ENCODE measurements around the gene CCDC9.
A peak's percentile ranks its signal among the peaks of the same experiment; 100 is the strongest.
"Not testable (repeated sequence)": the region's sequence is repeated elsewhere in the genome, so short reads cannot be mapped to it uniquely, and the experiment has no call there.

Gene CCDC9

DNA sequence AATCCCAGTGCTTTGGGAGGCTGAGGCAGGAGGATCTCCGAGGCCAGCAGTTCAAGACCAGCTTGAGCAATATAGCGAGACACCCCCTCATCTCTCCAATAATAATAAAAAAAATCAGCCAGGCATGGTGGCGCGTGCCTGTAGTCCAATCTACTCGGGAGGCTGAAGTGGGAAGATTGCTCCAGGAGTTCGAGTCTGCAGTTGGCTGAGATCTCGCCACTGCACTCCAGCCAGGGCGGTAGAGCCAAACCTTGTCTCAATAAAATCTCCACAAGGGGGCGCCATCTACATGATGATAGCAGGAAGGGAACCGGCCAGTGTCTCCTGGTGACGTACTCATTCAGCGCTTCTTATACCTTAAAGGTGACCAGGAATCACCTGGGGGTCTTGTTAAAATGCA lies 39.7 kb downstream of the CCDC9 start:
- Histone ChIP-seq H3F3A (ENCODE audit: insufficient read depth, low read length) (no peaks in the 10 kb centered on the region), H3K9me3 (ENCODE audit: low read length) (no peaks in the 10 kb centered on the region), H3K27ac (ENCODE audit: low read depth, low read length, poor library complexity, severe bottlenecking) (no peak overlapping the region), H3K36me3 (ENCODE audit: insufficient read depth, low read length) (no peaks in the 10 kb centered on the region), H3K4me3 (ENCODE audit: low read depth, low read length, poor library complexity, severe bottlenecking) (no peak overlapping the region), H3K4me1 (ENCODE audit: insufficient read depth, low read length, severe bottlenecking) (no peaks in the 10 kb centered on the region), H3K9ac (ENCODE audit: low read length) (no peak overlapping the region), H3K79me2 (ENCODE audit: insufficient read depth, low read length) (no peaks in the 10 kb centered on the region), H2AFZ (ENCODE audit: low read length) (no peak overlapping the region), H4K20me1 (ENCODE audit: insufficient read depth, low read length) (no peaks in the 10 kb centered on the region), H3K4me2 (ENCODE audit: low read length) (no peak overlapping the region), H3K27me3 (ENCODE audit: insufficient read depth, low read length) (no peaks in the 10 kb centered on the region), H3K9me2 (ENCODE audit: low read depth, low read length) (no peaks in the 10 kb centered on the region)
- TF ChIP-seq, protein P1, sequence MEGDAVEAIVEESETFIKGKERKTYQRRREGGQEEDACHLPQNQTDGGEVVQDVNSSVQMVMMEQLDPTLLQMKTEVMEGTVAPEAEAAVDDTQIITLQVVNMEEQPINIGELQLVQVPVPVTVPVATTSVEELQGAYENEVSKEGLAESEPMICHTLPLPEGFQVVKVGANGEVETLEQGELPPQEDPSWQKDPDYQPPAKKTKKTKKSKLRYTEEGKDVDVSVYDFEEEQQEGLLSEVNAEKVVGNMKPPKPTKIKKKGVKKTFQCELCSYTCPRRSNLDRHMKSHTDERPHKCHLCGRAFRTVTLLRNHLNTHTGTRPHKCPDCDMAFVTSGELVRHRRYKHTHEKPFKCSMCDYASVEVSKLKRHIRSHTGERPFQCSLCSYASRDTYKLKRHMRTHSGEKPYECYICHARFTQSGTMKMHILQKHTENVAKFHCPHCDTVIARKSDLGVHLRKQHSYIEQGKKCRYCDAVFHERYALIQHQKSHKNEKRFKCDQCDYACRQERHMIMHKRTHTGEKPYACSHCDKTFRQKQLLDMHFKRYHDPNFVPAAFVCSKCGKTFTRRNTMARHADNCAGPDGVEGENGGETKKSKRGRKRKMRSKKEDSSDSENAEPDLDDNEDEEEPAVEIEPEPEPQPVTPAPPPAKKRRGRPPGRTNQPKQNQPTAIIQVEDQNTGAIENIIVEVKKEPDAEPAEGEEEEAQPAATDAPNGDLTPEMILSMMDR (IDR thresholded peaks at IDR 0.05; ENCODE audit: low read length): peak; percentile 75
- TF ChIP-seq EZH2 (IDR thresholded peaks at IDR 0.05; ENCODE audit: borderline replicate concordance, low read length): no peak

DNA sequence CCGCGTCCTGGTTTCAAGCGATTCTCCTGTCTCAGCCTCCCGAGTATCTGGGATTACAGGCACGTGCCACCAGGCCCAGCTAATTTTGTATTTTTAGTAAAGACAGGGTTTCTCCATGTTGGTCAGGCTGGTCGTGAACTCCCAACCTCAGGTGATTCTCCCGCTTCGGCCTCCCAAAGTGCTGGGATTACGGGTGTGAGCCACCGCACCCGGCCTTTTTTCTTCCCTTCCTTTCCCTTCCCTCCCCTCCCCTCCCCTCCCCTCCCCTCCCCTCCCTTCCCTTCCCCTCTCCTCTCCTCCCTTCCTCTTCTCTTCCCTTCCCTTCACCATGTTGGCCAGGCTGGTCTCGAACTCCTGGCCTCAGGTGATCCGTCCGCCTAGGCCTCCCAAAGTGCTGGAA lies 44.5 kb downstream of the CCDC9 start:
- not testable (repeated sequence) for H3K9me3 ChIP-seq (ENCODE audit: low read length); H3K27ac ChIP-seq (ENCODE audit: low read depth, low read length, poor library complexity, severe bottlenecking); H2AFZ ChIP-seq (ENCODE audit: low read length); H3K79me2 ChIP-seq (ENCODE audit: insufficient read depth, low read length); H3K36me3 ChIP-seq (ENCODE audit: insufficient read depth, low read length); H3K9ac ChIP-seq (ENCODE audit: low read length); H3K4me3 ChIP-seq (ENCODE audit: low read depth, low read length, poor library complexity, severe bottlenecking); H3K4me2 ChIP-seq (ENCODE audit: low read length); H3K9me2 ChIP-seq (ENCODE audit: low read depth, low read length); H3F3A ChIP-seq (ENCODE audit: insufficient read depth, low read length); H3K4me1 ChIP-seq (ENCODE audit: insufficient read depth, low read length, severe bottlenecking); H3K27me3 ChIP-seq (ENCODE audit: insufficient read depth, low read length); H4K20me1 ChIP-seq (ENCODE audit: insufficient read depth, low read length)

DNA sequence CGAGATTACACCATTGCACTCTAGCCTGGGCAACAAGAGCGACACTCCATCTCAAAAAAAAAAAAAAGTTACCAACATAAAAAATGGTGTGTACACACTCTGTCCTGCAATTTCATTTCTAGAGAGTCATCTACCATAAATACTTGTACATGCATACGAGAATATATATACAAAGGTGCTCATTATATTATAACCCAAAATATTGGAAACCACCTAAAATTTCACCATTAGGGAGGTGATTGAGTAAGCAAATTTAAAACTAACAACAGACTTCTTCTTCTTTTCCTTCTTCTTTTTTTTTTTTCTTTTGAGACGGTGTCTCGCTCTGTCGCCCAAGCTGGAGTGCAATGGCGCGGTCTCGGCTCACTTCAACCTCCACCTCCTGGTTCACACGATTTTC lies 45.9 kb downstream of the CCDC9 start:
- Histone ChIP-seq H3K9me3 (ENCODE audit: low read length) (no peaks in the 10 kb centered on the region), H3K4me3 (ENCODE audit: low read depth, low read length, poor library complexity, severe bottlenecking) (no peak overlapping the region), H3K79me2 (ENCODE audit: insufficient read depth, low read length) (no peaks in the 10 kb centered on the region), H3K27me3 (ENCODE audit: insufficient read depth, low read length) (no peaks in the 10 kb centered on the region), H3K36me3 (ENCODE audit: insufficient read depth, low read length) (no peaks in the 10 kb centered on the region), H4K20me1 (ENCODE audit: insufficient read depth, low read length) (no peaks in the 10 kb centered on the region), H3K4me2 (ENCODE audit: low read length) (no peak overlapping the region), H3K4me1 (ENCODE audit: insufficient read depth, low read length, severe bottlenecking) (no peaks in the 10 kb centered on the region), H3K27ac (ENCODE audit: low read depth, low read length, poor library complexity, severe bottlenecking) (no peak overlapping the region), H3F3A (ENCODE audit: insufficient read depth, low read length) (no peaks in the 10 kb centered on the region), H2AFZ (ENCODE audit: low read length) (no peak overlapping the region), H3K9me2 (ENCODE audit: low read depth, low read length) (no peaks in the 10 kb centered on the region), H3K9ac (ENCODE audit: low read length) (no peak overlapping the region)
- no peak for TF ChIP-seq EZH2 (IDR thresholded peaks at IDR 0.05; ENCODE audit: borderline replicate concordance, low read length)
- TF ChIP-seq, protein P1 (IDR thresholded peaks at IDR 0.05; ENCODE audit: low read length): no peak

DNA sequence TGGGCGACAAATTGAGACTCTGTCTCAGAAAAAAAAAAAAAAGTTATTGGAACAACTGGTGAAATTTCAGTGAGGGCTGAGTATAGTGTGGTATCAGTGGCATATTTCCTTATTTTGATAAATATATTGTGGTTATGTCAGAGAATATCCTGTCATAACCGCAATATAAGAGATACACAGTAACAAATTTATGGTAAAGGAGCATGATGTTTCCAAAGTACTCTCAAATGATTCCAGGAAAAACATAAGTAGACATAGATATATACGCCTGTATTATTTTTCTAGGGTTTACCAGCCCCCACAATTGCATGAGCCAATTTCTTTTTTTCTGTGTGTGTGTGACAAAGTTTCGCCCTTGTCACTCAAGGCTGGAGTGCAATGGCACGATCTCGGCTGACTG lies 47.6 kb downstream of the CCDC9 start:
- Histone ChIP-seq H3K27me3 (ENCODE audit: insufficient read depth, low read length) (no peaks in the 10 kb centered on the region), H3K9ac (ENCODE audit: low read length) (no peak overlapping the region), H3F3A (ENCODE audit: insufficient read depth, low read length) (no peaks in the 10 kb centered on the region), H3K4me2 (ENCODE audit: low read length) (no peak overlapping the region), H3K27ac (ENCODE audit: low read depth, low read length, poor library complexity, severe bottlenecking) (no peak overlapping the region), H3K4me1 (ENCODE audit: insufficient read depth, low read length, severe bottlenecking) (no peaks in the 10 kb centered on the region), H2AFZ (ENCODE audit: low read length) (no peak overlapping the region), H3K36me3 (ENCODE audit: insufficient read depth, low read length) (no peaks in the 10 kb centered on the region), H3K79me2 (ENCODE audit: insufficient read depth, low read length) (no peaks in the 10 kb centered on the region), H3K9me2 (ENCODE audit: low read depth, low read length) (no peaks in the 10 kb centered on the region), H4K20me1 (ENCODE audit: insufficient read depth, low read length) (no peaks in the 10 kb centered on the region), H3K4me3 (ENCODE audit: low read depth, low read length, poor library complexity, severe bottlenecking) (no peak overlapping the region), H3K9me3 (ENCODE audit: low read length) (no peaks in the 10 kb centered on the region)
- TF ChIP-seq EZH2 (IDR thresholded peaks at IDR 0.05; ENCODE audit: borderline replicate concordance, low read length): no peak
- TF ChIP-seq, protein P1 (IDR thresholded peaks at IDR 0.05; ENCODE audit: low read length): no peak
